Endometrium (tissue), 2 donors: ENCODE results near the gene SERPINB8.
"Not testable (repeated sequence)": the region's sequence is repeated elsewhere in the genome, so short reads cannot be mapped to it uniquely, and the experiment has no call there.

Experiments
- FAIRE-seq: peaks from 2 replicates; lab custom pipeline; 2012; peaks lifted over from hg19 to GRCh38; lab: Jason Lieb, UNC
- donor health status: control.
- donor health status: control.

The SERPINB8 gene

GRCh38 chr18:63969942-63970808 lies at the start of gene SERPINB8:
Gene SERPINB8 (plus strand): TSS chr18:63970081. CDS start chr18:63978309, 8,228 bp downstream.
- FAIRE-seq: peak; percentile 54

GRCh38 chr18:63922049-63922448 lies 47.8 kb upstream of the SERPINB8 start:
- FAIRE-seq: no peak

GRCh38 chr18:63924551-63924950 lies 45.3 kb upstream of the SERPINB8 start:
- no peak for FAIRE-seq

GRCh38 chr18:63928331-63928730 lies 41.5 kb upstream of the SERPINB8 start:
- no peak for FAIRE-seq

- FAIRE-seq: not testable (repeated sequence)
Measured at GRCh38 chr18:63929369-63929768, 40.5 kb upstream of the SERPINB8 start.

GRCh38 chr18:63930773-63931354 lies 39.0 kb upstream of the SERPINB8 start:
- FAIRE-seq: no peak

- FAIRE-seq: no peak
Measured at GRCh38 chr18:63936156-63936931, 33.5 kb upstream of the SERPINB8 start.

- no peak for FAIRE-seq
Measured at GRCh38 chr18:63936932-63937393, 32.9 kb upstream of the SERPINB8 start.

GRCh38 chr18:63940008-63940407 lies 29.9 kb upstream of the SERPINB8 start:
- FAIRE-seq: no peak

GRCh38 chr18:63940543-63941050 lies 29.3 kb upstream of the SERPINB8 start:
- FAIRE-seq: not testable (repeated sequence)

- FAIRE-seq: no peak
Measured at GRCh38 chr18:63947051-63947790, 22.7 kb upstream of the SERPINB8 start.

- FAIRE-seq: no peak
Measured at GRCh38 chr18:63949068-63949737, 20.7 kb upstream of the SERPINB8 start, which contains the start of gene HMSD. Gene HMSD (plus strand): TSS chr18:63949301. CDS start chr18:63953456, 4,155 bp downstream.

GRCh38 chr18:63951302-63951705 lies 18.6 kb upstream of the SERPINB8 start:
- no peak for FAIRE-seq

GRCh38 chr18:63953811-63954210 lies 16.1 kb upstream of the SERPINB8 start:
- no peak for FAIRE-seq

- FAIRE-seq: no peak
Measured at GRCh38 chr18:63956755-63957154, 13.1 kb upstream of the SERPINB8 start.

GRCh38 chr18:63960891-63961290 lies 9.0 kb upstream of the SERPINB8 start:
- no peak for FAIRE-seq

GRCh38 chr18:63961435-63961980 lies 8.4 kb upstream of the SERPINB8 start:
- no peak for FAIRE-seq

GRCh38 chr18:63962137-63962536 lies 7.7 kb upstream of the SERPINB8 start:
- FAIRE-seq: no peak

GRCh38 chr18:63963615-63964256 lies 6.1 kb upstream of the SERPINB8 start:
- FAIRE-seq: no peak

GRCh38 chr18:63964908-63965307 lies 5.0 kb upstream of the SERPINB8 start:
- FAIRE-seq: no peak
